Measurements from ENCODE around the gene SRPRB.

The SRPRB gene

GRCh38 chr3:133851931-133852330 lies 46.3 kb downstream of the SRPRB start:
- FAIRE-seq (no peak), DNase-seq (ENCODE audit: insufficient read length) (no peak)
- TF ChIP-seq POLR2A (IDR thresholded peaks at IDR 0.05; ENCODE audit: low read depth, low read length) (no peak), TAF1 (IDR thresholded peaks at IDR 0.05; ENCODE audit: borderline replicate concordance, low read depth, low read length) (no peak), POLR2AphosphoS5 (IDR thresholded peaks at IDR 0.05; ENCODE audit: low read depth, low read length) (no peak)

- no peak for DNase-seq (ENCODE audit: insufficient read length)
- TF ChIP-seq POLR2AphosphoS5 (IDR thresholded peaks at IDR 0.05; ENCODE audit: low read depth, low read length) (no peak), TAF1 (IDR thresholded peaks at IDR 0.05; ENCODE audit: borderline replicate concordance, low read depth, low read length) (no peak), POLR2A (IDR thresholded peaks at IDR 0.05; ENCODE audit: low read depth, low read length) (no peak)
Measured at GRCh38 chr3:133853063-133853924, 47.7 kb downstream of the SRPRB start.

GRCh38 chr3:133853925-133854227 lies 48.3 kb downstream of the SRPRB start:
- no peak for DNase-seq (ENCODE audit: insufficient read length)
- no peak for FAIRE-seq
- TF ChIP-seq POLR2AphosphoS5 (IDR thresholded peaks at IDR 0.05; ENCODE audit: low read depth, low read length) (no peak), TAF1 (IDR thresholded peaks at IDR 0.05; ENCODE audit: borderline replicate concordance, low read depth, low read length) (no peak), POLR2A (IDR thresholded peaks at IDR 0.05; ENCODE audit: low read depth, low read length) (no peak)

More at GRCh38 chr3:133853063-133853924, 47.7 kb downstream of the SRPRB start:
- no peak for FAIRE-seq

- no peak for TF ChIP-seq POLR2AphosphoS5 (IDR thresholded peaks at IDR 0.05; ENCODE audit: low read depth, low read length)
- no peak for TF ChIP-seq TAF1 (IDR thresholded peaks at IDR 0.05; ENCODE audit: borderline replicate concordance, low read depth, low read length)
- TF ChIP-seq POLR2A (IDR thresholded peaks at IDR 0.05; ENCODE audit: low read depth, low read length) = no peak
- FAIRE-seq (no peak), DNase-seq (ENCODE audit: insufficient read length) (no peak)
Measured at GRCh38 chr3:133854264-133855001, 48.8 kb downstream of the SRPRB start.

GRCh38 chr3:133855002-133855370 lies 49.4 kb downstream of the SRPRB start:
- DNase-seq (ENCODE audit: insufficient read length) (no peak), FAIRE-seq (peak; percentile 63)
- no peak for TF ChIP-seq POLR2A (IDR thresholded peaks at IDR 0.05; ENCODE audit: low read depth, low read length)
- TF ChIP-seq POLR2AphosphoS5 (IDR thresholded peaks at IDR 0.05; ENCODE audit: low read depth, low read length) = no peak
- TF ChIP-seq TAF1 (IDR thresholded peaks at IDR 0.05; ENCODE audit: borderline replicate concordance, low read depth, low read length) = no peak

GRCh38 chr3:133855772-133856171 lies 50.2 kb downstream of the SRPRB start:
- TF ChIP-seq POLR2A (IDR thresholded peaks at IDR 0.05; ENCODE audit: low read depth, low read length) (no peak), POLR2AphosphoS5 (IDR thresholded peaks at IDR 0.05; ENCODE audit: low read depth, low read length) (no peak), TAF1 (IDR thresholded peaks at IDR 0.05; ENCODE audit: borderline replicate concordance, low read depth, low read length) (no peak)
- DNase-seq (ENCODE audit: insufficient read length) = no peak
- FAIRE-seq = no peak

GRCh38 chr3:133856316-133856715 lies 50.7 kb downstream of the SRPRB start:
- no peak for FAIRE-seq
- TF ChIP-seq POLR2A (IDR thresholded peaks at IDR 0.05; ENCODE audit: low read depth, low read length) = no peak
- DNase-seq (ENCODE audit: insufficient read length) = no peak

GRCh38 chr3:133857767-133858166 lies 52.2 kb downstream of the SRPRB start:
- no peak for TF ChIP-seq POLR2AphosphoS5 (IDR thresholded peaks at IDR 0.05; ENCODE audit: low read depth, low read length)
- TF ChIP-seq POLR2A (IDR thresholded peaks at IDR 0.05; ENCODE audit: low read depth, low read length) = no peak
- no peak for TF ChIP-seq TAF1 (IDR thresholded peaks at IDR 0.05; ENCODE audit: borderline replicate concordance, low read depth, low read length)
- DNase-seq (ENCODE audit: insufficient read length) (no peak), FAIRE-seq (no peak)

- FAIRE-seq (no peak), DNase-seq (ENCODE audit: insufficient read length) (no peak)
- TF ChIP-seq POLR2A (IDR thresholded peaks at IDR 0.05; ENCODE audit: low read depth, low read length) (no peak), TAF1 (IDR thresholded peaks at IDR 0.05; ENCODE audit: borderline replicate concordance, low read depth, low read length) (no peak), POLR2AphosphoS5 (IDR thresholded peaks at IDR 0.05; ENCODE audit: low read depth, low read length) (no peak)
Measured at GRCh38 chr3:133859381-133860234, 54.0 kb downstream of the SRPRB start.

GRCh38 chr3:133860519-133860918 lies 54.9 kb downstream of the SRPRB start:
- no peak for TF ChIP-seq POLR2A (IDR thresholded peaks at IDR 0.05; ENCODE audit: low read depth, low read length)
- no peak for TF ChIP-seq POLR2AphosphoS5 (IDR thresholded peaks at IDR 0.05; ENCODE audit: low read depth, low read length)
- no peak for TF ChIP-seq TAF1 (IDR thresholded peaks at IDR 0.05; ENCODE audit: borderline replicate concordance, low read depth, low read length)
- DNase-seq (ENCODE audit: insufficient read length) (no peak), FAIRE-seq (no peak)

GRCh38 chr3:133862161-133862560 lies 56.5 kb downstream of the SRPRB start:
- FAIRE-seq (no peak), DNase-seq (ENCODE audit: insufficient read length) (no peak)
- TF ChIP-seq TAF1 (IDR thresholded peaks at IDR 0.05; ENCODE audit: borderline replicate concordance, low read depth, low read length) (no peak), POLR2AphosphoS5 (IDR thresholded peaks at IDR 0.05; ENCODE audit: low read depth, low read length) (no peak), POLR2A (IDR thresholded peaks at IDR 0.05; ENCODE audit: low read depth, low read length) (no peak)
